ENCODE results near the gene FRMD4B. TPM values are rescaled to one million over a fixed set of nuclear protein-coding genes. Genes with fewer than 3 reads are reported as not detected.

The FRMD4B gene
- total RNA-seq, 1 donor from 2014 or later, result 17.3 TPM

- H3K79me2 ChIP-seq (ENCODE audit: low read depth), result no peaks in the 10 kb centered on the region
- DNase-seq (ENCODE audit: low spot score), result no peak
- peaks cover 21% of the 10 kb centered on the region for H3K4me1 ChIP-seq
- H3K27ac ChIP-seq, result no peak overlapping the region
- peaks cover 18% of the 10 kb centered on the region for H3K4me1 Mint-ChIP-seq
- H3K9me3 Mint-ChIP-seq, result no peaks in the 10 kb centered on the region
- H3K4me2 ChIP-seq, result no peak overlapping the region
- H3K4me3 Mint-ChIP-seq, result no peak overlapping the region
- no peak overlapping the region for H3K27ac Mint-ChIP-seq
- no peak overlapping the region for H3K9ac ChIP-seq
- no peaks in the 10 kb centered on the region for H3K9me3 ChIP-seq (ENCODE audit: low read depth)
- H2AFZ ChIP-seq (replicated peaks), result no peak overlapping the region
- no peaks in the 10 kb centered on the region for H4K20me1 ChIP-seq (ENCODE audit: low read depth)
- H3K36me3 Mint-ChIP-seq, result no peaks in the 10 kb centered on the region
- H3K4me3 ChIP-seq, result no peak overlapping the region
- TF ChIP-seq CTCF (IDR thresholded peaks at IDR 0.05), result no peak
- no peak for TF ChIP-seq EZH2phosphoT487 (IDR thresholded peaks at IDR 0.05)
- TF ChIP-seq EZH2 (IDR thresholded peaks at IDR 0.05), result no peak
- peaks cover 13% of the 10 kb centered on the region for H3F3A ChIP-seq (ENCODE audit: low read depth)
- no peaks in the 10 kb centered on the region for H3K36me3 ChIP-seq
- no peaks in the 10 kb centered on the region for H3K27me3 ChIP-seq
- H3K27me3 Mint-ChIP-seq (ENCODE audit: insufficient read depth, low read depth), result no peaks in the 10 kb centered on the region
Measured at GRCh38 chr3:69145688-69146087, 240.2 kb downstream of the FRMD4B start.

DNA sequence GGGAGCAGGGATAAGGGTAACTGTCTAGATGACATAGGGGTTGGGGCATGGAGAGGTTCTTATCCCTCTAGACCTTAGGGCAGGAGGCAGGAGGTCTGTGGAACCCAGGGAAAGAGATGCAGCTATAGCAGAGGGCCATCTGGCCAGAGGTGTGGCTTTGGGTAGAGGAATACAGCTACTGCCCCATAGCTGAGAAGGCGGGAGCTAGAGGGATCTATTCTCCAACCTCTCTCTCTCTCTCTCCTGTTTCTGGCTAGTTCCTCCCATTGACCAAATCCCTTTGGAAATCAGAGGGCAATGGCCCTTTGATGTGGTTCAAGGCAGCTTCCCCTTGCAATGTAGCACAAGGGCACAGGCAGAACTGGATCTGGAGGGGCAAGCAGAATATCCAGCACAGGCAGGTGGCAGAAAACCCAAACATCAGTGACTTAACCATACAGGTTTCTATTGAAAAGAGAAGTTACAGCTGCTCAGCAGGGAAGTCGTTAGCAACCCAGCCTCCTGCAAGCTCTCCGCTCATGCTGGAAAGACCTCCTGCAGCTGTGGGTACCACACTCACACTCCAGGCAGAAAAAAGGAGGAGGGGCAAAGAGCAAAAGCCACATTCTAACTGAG, 241.2 kb downstream of the FRMD4B start:
- no peaks in the 10 kb centered on the region for H3K9me3 ChIP-seq (ENCODE audit: low read depth)
- no peak overlapping the region for H3K4me3 ChIP-seq
- Mint-ChIP-seq H3K4me1 (peaks cover 18% of the 10 kb centered on the region), H3K4me3 (no peak overlapping the region), H3K36me3 (no peaks in the 10 kb centered on the region), H3K27ac (no peak overlapping the region), H3K9me3 (no peaks in the 10 kb centered on the region), H3K27me3 (ENCODE audit: insufficient read depth, low read depth) (no peaks in the 10 kb centered on the region)
- H3K36me3 ChIP-seq, result no peaks in the 10 kb centered on the region
- H2AFZ ChIP-seq (replicated peaks), result no peak overlapping the region
- no peaks in the 10 kb centered on the region for H3K27me3 ChIP-seq
- H3K4me1 ChIP-seq, result peaks cover 21% of the 10 kb centered on the region
- H3F3A ChIP-seq (ENCODE audit: low read depth), result peaks cover 13% of the 10 kb centered on the region
- peak overlapping the region; percentile 58 for H3K4me2 ChIP-seq
- TF ChIP-seq EZH2 (IDR thresholded peaks at IDR 0.05), result no peak
- no peak for TF ChIP-seq EZH2phosphoT487 (IDR thresholded peaks at IDR 0.05)
- no peak for TF ChIP-seq CTCF (IDR thresholded peaks at IDR 0.05)
- DNase-seq (ENCODE audit: low spot score), result peak; percentile 62
- no peaks in the 10 kb centered on the region for H3K79me2 ChIP-seq (ENCODE audit: low read depth)
- no peaks in the 10 kb centered on the region for H4K20me1 ChIP-seq (ENCODE audit: low read depth)
- H3K9ac ChIP-seq, result no peak overlapping the region
- no peak overlapping the region for H3K27ac ChIP-seq

- Histone ChIP-seq H3K4me3 (no peak overlapping the region), H3K79me2 (ENCODE audit: low read depth) (no peaks in the 10 kb centered on the region), H3F3A (ENCODE audit: low read depth) (peaks cover 13% of the 10 kb centered on the region), H3K9ac (no peak overlapping the region), H3K9me3 (ENCODE audit: low read depth) (no peaks in the 10 kb centered on the region), H3K4me1 (peaks cover 21% of the 10 kb centered on the region), H3K27me3 (no peaks in the 10 kb centered on the region), H3K27ac (no peak overlapping the region), H3K36me3 (no peaks in the 10 kb centered on the region), H3K4me2 (no peak overlapping the region), H4K20me1 (ENCODE audit: low read depth) (no peaks in the 10 kb centered on the region), H2AFZ (replicated peaks) (no peak overlapping the region)
- Mint-ChIP-seq H3K4me3 (no peak overlapping the region), H3K27me3 (ENCODE audit: insufficient read depth, low read depth) (no peaks in the 10 kb centered on the region), H3K4me1 (peaks cover 18% of the 10 kb centered on the region), H3K36me3 (no peaks in the 10 kb centered on the region), H3K27ac (no peak overlapping the region), H3K9me3 (no peaks in the 10 kb centered on the region)
- DNase-seq (ENCODE audit: low spot score), result no peak
- no peak for TF ChIP-seq EZH2phosphoT487 (IDR thresholded peaks at IDR 0.05)
- TF ChIP-seq CTCF (IDR thresholded peaks at IDR 0.05), result no peak
- no peak for TF ChIP-seq EZH2 (IDR thresholded peaks at IDR 0.05)
Measured at GRCh38 chr3:69143612-69144011, 242.3 kb downstream of the FRMD4B start.

All from neural progenitor cell (in vitro differentiated cells).